Measurements from ENCODE around the gene APOH.

APOH gene

GRCh38 chr17:66178642-66179041 is 50.6 kb downstream of the APOH start:
- H3K27ac ChIP-seq, result no peak overlapping the region

GRCh38 chr17:66177048-66177447 is 52.2 kb downstream of the APOH start:
- no peaks in the 10 kb centered on the region for H3K4me1 ChIP-seq (ENCODE audit: control insufficient read depth in 1 of 2, insufficient read depth in 1 of 2, low read depth in 1 of 2, low read length in 1 of 2)
- H3K9me3 ChIP-seq, result no peaks in the 10 kb centered on the region
- H3K27ac ChIP-seq, result no peak overlapping the region
- no peaks in the 10 kb centered on the region for H3K36me3 ChIP-seq
- TF ChIP-seq, protein P1, sequence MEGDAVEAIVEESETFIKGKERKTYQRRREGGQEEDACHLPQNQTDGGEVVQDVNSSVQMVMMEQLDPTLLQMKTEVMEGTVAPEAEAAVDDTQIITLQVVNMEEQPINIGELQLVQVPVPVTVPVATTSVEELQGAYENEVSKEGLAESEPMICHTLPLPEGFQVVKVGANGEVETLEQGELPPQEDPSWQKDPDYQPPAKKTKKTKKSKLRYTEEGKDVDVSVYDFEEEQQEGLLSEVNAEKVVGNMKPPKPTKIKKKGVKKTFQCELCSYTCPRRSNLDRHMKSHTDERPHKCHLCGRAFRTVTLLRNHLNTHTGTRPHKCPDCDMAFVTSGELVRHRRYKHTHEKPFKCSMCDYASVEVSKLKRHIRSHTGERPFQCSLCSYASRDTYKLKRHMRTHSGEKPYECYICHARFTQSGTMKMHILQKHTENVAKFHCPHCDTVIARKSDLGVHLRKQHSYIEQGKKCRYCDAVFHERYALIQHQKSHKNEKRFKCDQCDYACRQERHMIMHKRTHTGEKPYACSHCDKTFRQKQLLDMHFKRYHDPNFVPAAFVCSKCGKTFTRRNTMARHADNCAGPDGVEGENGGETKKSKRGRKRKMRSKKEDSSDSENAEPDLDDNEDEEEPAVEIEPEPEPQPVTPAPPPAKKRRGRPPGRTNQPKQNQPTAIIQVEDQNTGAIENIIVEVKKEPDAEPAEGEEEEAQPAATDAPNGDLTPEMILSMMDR (IDR thresholded peaks at IDR 0.05), result no peak
- H3K27me3 ChIP-seq, result peaks cover 7% of the 10 kb centered on the region
- H3K4me3 ChIP-seq (ENCODE audit: low read depth in 1 of 2, low read length in 1 of 2), result no peak overlapping the region

More at GRCh38 chr17:66178642-66179041, 50.6 kb downstream of the APOH start:
- H3K4me1 ChIP-seq (ENCODE audit: control insufficient read depth in 1 of 2, insufficient read depth in 1 of 2, low read depth in 1 of 2, low read length in 1 of 2), result no peaks in the 10 kb centered on the region
- no peak overlapping the region for H3K4me3 ChIP-seq (ENCODE audit: low read depth in 1 of 2, low read length in 1 of 2)
- peaks cover 4% of the 10 kb centered on the region for H3K27me3 ChIP-seq
- no peaks in the 10 kb centered on the region for H3K36me3 ChIP-seq
- TF ChIP-seq, protein P1 (IDR thresholded peaks at IDR 0.05), result no peak
- H3K9me3 ChIP-seq, result no peaks in the 10 kb centered on the region

- H3K4me1 ChIP-seq (ENCODE audit: control insufficient read depth in 1 of 2, insufficient read depth in 1 of 2, low read depth in 1 of 2, low read length in 1 of 2), result no peaks in the 10 kb centered on the region
- H3K27me3 ChIP-seq, result peaks cover 8% of the 10 kb centered on the region
- no peak overlapping the region for H3K4me3 ChIP-seq (ENCODE audit: low read depth in 1 of 2, low read length in 1 of 2)
- H3K36me3 ChIP-seq, result no peaks in the 10 kb centered on the region
- no peak overlapping the region for H3K27ac ChIP-seq
- no peaks in the 10 kb centered on the region for H3K9me3 ChIP-seq
- TF ChIP-seq, protein P1 (IDR thresholded peaks at IDR 0.05), result no peak
These were observed 53.3 kb downstream of the APOH start for GRCh38 chr17:66175892-66176291.

DNA sequence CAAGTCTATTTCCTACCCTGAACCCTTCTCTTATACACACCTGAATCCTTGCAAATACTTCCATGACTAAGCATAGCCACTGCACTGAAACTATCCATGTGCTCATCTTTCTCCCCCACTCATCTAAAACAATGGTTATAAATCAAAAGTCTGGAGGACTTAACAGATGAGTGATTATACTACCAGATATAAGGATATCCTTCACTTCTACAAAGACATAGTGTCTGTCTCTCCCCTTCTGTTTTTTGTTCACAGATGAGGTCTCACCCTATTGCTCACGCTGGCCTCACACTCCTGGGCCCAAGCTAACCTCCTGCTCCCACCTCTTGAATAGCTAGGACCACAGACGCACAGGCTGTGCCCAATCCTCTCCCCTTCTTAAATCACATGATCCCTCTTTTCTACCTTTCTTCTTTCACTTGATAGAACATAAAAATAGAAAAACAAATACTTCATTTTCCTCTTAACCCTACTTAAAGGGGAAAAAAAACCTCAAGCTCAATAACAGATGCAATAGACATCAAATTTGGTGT is 56.5 kb downstream of the APOH start:
- Histone ChIP-seq H3K4me1 (ENCODE audit: control insufficient read depth in 1 of 2, insufficient read depth in 1 of 2, low read depth in 1 of 2, low read length in 1 of 2) (no peaks in the 10 kb centered on the region), H3K27ac (no peak overlapping the region), H3K9me3 (no peaks in the 10 kb centered on the region), H3K36me3 (no peaks in the 10 kb centered on the region), H3K4me3 (ENCODE audit: low read depth in 1 of 2, low read length in 1 of 2) (no peak overlapping the region), H3K27me3 (peaks cover 8% of the 10 kb centered on the region)
- TF ChIP-seq, protein P1 (IDR thresholded peaks at IDR 0.05), result no peak

DNA sequence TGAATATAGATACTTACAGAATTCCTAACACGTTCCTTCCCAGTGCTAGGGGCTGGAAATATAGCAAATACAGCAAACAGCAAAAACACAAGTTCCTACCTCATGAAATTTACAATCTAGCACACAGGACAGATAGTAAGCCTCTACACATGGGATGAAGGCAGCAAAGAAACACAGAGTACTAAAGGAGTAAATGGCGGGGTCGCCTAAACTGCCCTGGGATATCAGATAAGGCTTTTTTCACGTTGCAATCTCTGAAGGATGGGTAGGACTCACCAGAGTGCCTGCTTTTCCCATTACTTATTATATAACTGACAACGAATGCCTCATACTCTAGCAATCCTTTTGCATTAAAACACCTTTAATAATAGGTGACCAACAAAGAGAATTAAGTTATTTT is 57.1 kb downstream of the APOH start:
- H3K27me3 ChIP-seq, result peaks cover 8% of the 10 kb centered on the region
- no peaks in the 10 kb centered on the region for H3K9me3 ChIP-seq
- TF ChIP-seq, protein P1 (IDR thresholded peaks at IDR 0.05), result no peak
- no peaks in the 10 kb centered on the region for H3K36me3 ChIP-seq
- no peaks in the 10 kb centered on the region for H3K4me1 ChIP-seq (ENCODE audit: control insufficient read depth in 1 of 2, insufficient read depth in 1 of 2, low read depth in 1 of 2, low read length in 1 of 2)
- no peak overlapping the region for H3K4me3 ChIP-seq (ENCODE audit: low read depth in 1 of 2, low read length in 1 of 2)
- H3K27ac ChIP-seq, result no peak overlapping the region

- Histone ChIP-seq H3K36me3 (no peaks in the 10 kb centered on the region), H3K27ac (no peak overlapping the region), H3K27me3 (peaks cover 8% of the 10 kb centered on the region), H3K9me3 (no peaks in the 10 kb centered on the region), H3K4me3 (ENCODE audit: low read depth in 1 of 2, low read length in 1 of 2) (no peak overlapping the region), H3K4me1 (ENCODE audit: control insufficient read depth in 1 of 2, insufficient read depth in 1 of 2, low read depth in 1 of 2, low read length in 1 of 2) (no peaks in the 10 kb centered on the region)
- TF ChIP-seq, protein P1 (IDR thresholded peaks at IDR 0.05), result no peak
These were observed 57.5 kb downstream of the APOH start for GRCh38 chr17:66171692-66172091.
